HG02870 (cell line): Measurements from ENCODE around the gene EBLN2.
"Not testable (repeated sequence)": the region's sequence is repeated elsewhere in the genome, so short reads cannot be mapped to it uniquely, and the experiment has no call there.

Experiments used
- ATAC-seq: cut with Tn5 transposase; IDR thresholded peaks from one replicate; pipeline ENCODE4 v1.9.1; 2021; ENCODE audit warnings: mild to moderate bottlenecking, moderate library complexity; ENCODE audit not compliant: unreplicated experiment

Gene EBLN2

DNA sequence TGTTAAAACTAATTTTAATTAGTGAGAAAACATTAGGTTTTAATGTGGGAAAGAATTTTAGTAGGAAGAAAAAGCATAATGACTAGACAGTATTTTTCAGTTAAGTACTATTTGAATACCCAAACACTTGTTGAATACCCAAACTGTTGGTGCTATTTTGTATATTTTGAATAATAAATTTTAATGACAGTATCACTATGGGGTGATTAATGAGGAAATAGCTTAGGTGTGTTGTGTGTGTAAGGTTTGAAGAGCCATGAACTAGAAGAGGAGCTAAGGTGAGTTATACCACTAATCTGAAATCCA, 4.7 kb upstream of the EBLN2 start:
- no peak for ATAC-seq

DNA sequence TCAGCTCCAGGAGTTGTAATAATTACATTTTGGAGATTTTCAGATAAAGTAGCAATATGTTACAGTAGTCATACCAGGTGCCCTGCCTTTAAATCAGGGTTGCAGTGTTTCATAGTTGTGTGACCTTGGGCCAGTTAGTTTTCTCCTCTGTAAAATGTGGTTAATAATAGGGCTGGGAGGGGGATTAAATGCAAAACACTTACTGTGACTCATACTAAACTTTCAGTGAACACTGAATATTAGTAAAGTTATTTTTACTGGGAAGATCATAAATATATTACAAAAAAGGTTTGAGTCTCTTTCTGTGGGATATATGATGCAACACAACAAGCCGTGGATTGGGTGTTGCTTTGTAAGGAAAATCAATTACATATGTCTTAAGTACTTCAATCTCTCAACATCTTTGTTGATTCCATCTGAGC, 1.1 kb upstream of the EBLN2 start:
- ATAC-seq = no peak

DNA sequence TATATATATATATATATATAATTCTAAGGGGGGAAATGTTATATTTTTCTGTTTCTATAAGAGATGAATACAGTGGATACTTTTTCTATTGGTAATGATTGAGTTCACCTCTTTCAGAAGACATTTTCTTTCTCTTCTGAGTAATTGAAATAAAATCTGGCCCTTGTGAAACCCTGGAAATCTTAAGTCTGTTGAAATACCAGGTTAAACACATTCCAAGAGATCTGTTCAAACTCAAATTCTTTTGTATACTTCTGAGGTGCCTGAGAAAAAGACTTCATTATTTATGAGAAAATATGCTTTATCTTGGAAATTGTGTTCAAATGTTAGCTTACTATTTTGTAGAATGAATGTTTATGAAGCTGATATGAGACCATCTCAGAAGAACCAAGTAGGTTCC, 4.8 kb downstream of the EBLN2 start:
- ATAC-seq = not testable (repeated sequence)

DNA sequence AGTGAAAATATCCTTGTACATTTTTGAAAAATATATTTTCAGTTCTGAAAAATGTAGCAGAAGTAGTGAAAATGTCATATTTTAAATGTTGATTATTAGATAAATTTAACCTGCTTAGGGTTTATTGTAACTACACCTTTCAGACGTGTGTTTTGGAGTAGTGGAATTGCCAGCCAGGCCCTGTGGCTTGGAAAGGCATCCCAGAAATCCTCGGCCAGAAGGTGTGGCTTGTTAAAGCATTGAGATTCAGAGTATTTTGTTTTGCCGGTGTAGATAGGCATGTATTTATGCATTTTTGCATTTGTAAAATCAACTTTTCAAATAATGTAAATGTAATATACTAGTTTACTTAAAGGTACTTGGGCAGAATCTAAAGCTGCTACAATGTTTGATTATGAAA, 7.0 kb downstream of the EBLN2 start:
- ATAC-seq = no peak

DNA sequence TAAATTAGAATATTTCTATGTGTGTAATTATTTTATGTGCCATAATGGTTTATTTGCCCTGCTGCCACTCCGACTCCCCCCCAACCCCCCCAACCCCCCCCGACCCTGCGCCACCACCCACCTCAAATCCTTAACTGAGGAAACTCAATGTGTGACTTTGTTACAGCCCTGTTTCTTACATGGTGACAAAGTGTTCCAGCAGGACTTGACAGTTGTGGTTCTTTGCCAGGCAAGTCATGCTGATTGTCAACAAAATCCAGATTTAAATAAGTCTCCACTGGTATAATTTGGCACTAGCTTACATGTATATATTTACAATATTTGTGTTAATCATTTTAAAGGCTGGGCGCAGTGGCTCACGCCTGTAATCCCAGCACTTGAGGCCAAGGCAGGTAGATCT, 7.7 kb downstream of the EBLN2 start:
- ATAC-seq = no peak

DNA sequence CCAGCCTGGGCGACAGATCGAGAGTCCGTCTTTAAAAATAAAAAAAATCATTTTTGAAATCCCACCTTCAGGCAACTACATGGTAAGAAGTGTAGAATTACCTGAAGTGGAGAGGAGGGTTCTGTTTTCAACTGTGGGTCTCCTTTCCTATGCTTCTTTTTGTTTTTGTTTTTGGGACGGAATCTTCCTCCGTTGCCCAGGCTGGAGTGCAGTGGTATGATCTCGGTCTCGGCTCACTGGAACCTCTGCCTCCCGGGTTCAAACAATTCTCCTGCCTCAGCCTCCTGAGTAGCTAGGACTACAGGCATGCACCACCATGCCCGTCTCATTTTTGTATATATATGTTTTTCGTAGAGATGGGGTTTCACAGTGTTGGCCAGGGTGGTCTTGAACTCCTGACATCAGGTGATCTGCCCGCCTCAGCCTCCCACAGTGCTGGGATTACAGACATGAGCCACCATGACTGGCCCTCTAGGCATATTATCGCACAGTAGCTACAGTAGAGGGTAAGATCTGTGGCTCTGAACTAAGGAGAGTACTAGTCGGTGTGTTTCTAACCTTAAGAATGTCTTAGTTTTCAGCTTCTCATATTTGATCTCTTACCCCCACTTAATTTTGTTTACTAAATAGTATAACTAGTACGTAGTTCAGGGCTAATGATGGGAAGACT, 8.5 kb downstream of the EBLN2 start:
- no peak for ATAC-seq

DNA sequence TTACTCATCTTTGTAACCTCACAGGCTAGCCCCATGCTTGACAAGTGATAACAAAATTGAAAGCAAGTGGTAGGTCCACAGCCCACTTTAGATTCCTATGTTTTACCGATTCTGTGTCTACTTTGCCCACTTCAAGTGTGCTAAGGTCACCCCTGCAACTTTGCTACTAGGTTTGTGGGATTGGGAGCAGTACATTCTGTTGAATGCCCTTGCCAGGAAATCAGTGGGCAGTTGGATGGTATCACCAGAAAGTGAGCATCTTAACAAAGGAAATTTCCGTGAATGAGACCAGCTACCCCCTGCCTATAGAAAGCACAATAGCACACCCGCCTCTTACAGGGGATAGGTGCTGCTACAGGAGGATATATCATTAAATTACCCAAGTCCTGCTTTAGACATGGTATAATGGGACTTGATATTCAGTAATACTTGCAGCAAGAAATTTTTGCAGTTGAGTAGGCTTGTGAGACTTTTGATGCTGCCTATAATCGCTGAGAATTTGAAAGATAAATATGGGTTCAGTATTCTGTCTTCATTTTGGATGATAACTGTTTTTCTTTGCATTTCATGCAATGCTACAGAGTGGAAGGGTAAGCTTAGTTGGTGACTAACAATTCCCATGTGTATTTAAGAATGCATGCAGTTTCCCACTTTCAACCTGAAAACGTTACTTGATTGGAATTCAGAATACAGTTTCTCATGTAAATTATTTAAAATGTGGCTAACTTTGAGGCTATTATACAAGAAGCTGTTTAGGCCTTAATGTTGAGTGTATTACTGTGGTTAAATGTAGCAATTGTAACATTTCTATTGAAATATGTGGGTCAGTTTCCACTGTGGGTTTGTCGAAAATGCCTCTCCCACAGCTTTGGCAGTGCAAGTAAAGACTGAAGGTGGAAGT, 9.5 kb downstream of the EBLN2 start:
- no peak for ATAC-seq

DNA sequence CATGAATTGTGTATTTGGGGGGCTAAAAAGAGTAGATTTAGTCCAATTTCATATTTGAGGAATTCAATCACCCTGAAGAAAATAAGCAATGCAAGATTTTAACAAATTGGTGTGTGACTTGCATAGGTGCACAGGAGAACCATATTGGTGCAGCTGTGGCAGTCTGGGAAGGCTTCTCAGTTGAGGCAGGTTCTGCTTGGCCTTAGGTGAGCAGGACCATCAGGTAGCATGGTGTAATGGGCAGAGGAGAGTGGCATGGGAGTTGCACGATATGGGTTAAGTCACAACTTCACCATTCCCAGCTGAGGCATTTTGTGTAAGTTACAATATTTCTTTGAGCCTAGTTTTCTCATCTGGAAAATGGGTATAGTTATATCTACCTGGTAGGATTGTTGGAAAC, 10.5 kb downstream of the EBLN2 start:
- no peak for ATAC-seq

DNA sequence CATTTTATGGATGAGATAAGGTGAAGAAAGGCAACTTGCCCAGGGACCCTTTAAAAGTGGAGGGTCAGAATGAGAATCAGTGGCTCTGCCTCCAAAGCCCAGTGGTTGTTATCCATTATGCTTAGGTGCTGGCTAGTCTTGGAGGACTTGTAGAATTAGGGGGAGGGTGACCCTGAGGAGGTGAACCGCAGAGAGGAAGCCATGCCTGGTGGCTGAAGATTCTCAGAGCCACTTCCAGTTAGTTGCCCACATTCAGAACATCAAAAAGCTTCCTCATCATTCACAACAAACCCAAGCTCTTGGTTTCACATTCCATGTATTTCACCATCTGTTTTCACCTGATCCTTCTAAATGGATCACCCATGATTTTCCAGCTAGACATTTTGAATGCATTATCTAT, 11.2 kb downstream of the EBLN2 start:
- ATAC-seq = no peak

DNA sequence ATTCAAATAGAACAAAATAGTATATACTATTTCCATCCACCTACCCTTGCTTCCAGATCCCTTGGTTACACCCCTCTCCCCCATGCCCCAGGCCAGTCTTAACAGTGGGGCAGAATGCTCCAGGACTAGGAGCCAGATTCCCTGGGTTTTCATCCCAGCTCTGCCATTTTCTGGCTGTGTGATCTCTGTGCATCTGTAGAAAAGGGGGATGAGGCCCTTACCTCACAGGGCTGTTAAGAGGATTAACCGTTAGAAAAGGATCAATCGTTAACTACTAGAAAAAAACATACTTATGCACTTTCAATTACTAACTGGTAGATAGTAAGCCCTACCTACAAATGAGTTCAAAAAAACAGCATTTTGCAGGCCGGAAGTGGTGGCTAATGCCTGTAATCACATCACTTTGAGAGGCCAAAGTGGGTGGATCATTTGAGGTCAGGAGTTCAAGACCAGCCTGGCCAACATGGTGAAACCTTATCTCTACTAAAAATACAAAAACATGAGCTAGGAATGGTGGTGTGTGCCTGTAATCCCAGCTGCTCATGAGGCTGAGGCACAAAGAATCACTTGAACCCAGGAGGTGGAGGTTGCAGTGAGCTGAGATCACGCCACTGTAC, 11.7 kb downstream of the EBLN2 start:
- no peak for ATAC-seq

DNA sequence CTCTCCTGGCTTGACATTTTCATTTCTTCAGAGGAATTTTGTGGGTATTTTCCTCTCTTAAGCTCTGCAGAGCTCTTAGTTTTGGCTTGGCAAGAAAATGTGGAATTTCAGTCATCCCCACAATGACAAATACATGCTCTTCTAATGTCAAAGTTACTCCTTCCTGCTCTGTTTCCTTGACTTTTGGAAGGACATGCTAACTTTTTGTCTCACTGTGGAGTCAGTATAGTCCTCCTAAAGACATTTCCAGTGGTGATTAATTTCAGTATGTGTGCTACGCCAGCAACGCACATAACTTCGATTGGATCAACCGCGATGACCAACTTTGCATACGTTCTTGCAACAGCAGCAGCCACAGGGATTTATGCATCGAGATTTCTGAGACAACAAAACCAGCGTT, 13.3 kb downstream of the EBLN2 start:
- ATAC-seq = no peak

DNA sequence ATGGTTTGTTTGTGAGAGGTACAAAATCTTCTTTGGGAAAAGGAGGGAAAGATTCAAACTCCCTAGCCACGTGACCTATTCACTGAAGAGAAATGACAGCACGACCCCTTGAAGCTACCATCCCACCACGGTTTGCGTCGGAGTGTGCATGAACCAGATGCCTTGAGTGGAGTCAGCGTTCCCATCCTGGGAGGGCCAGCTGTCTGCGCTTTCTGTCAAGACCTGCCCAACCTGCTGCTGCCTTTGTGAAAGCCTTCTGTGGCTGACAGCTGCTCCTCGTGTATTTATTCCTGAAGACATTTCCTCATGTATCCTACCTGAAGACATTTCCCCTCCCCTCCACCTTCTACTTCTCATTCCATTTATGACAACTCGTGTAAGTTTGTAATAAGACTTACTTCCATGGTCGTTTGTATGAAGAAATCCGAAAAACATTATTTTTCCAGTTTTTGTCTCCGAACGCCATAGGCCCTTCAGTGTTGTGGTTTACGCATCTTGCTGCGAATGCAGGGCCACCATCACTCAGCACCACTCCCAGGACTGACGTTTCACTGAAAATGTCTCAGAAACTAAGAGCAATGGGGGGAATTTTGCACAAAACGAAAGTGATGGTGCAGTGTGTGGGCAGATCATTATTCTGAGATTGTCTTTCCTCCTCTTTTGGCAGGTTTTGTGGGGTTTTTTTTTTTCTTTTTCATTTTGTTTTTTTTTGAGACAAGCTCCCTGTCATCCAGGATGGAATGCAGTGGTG, 18.9 kb downstream of the EBLN2 start:
- ATAC-seq = peak; percentile 74

DNA sequence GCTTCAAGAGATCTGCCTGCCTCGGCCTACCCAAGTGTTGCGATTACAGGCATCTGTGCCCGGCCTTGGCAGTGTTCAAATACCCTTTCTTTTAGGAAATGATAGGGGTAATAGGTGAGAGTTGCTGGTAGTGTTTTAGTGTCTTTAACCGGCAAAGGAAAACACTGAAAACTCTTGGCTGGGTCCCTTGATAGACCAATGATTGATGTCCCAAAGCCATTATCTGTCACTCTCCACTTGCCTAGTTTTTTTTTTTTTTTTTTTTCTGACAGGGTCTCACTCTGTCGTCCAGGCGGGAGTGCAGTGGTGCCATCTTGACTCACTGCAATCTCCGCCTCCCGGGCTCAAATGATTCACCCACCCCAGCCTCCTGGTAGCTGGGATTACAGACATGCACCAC, 19.7 kb downstream of the EBLN2 start:
- no peak for ATAC-seq

DNA sequence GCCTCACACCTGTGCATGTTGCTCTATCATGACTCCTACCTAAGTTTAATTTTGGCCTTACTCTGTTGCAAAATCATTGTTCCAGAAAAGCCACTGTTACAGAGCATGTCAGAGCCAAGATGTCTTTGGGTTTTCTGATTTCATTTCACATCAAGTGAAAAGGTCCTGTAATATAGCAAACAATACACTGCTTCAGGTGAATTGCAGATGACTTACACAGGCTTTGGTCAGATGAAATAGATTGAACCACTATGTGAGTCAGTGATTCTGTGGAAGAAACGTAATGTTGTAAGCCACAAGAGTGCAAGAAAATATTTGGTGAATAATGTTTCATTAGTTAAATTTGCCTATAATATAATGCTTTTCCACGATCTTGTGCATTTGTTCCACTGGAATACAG, 22.7 kb downstream of the EBLN2 start:
- no peak for ATAC-seq

DNA sequence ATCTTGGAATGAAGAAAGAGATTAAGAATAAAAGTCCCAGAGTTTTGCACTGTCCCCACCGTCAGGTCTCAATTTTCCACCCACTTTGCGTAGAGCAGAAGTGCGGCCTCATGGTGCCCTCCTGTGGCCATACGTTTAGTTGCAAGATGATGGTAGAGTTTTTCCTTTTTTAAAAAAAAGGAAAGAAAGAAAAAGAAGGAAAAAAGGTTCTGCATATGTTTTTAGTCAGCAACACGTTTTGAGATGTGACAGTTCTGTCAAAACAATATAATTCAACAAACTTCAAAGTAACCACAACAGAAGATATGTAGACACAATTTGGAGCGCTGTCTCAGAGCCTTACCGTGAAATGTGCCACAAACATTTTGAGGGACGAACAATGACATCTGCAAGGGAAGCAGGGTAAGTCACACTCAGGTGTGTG, 24.6 kb downstream of the EBLN2 start:
- no peak for ATAC-seq

DNA sequence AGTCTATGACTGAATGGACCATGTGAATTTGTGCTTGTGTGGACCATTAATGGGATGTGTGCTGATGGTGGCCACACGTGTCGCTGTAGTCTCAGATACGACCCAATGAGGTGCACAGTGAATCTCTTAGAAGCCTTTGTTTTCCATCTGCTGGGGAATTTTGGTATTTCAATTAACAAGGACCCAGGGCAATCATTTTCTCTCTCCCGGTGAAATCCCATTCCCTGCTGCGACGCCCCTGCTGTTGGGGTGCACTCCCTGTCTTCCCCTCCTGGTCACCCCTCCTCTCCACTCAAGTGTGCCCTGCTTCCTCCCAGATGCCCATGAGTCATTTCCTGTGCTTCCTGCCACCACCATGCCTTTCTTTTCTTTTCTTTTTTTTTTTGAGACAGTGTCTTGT, 32.7 kb downstream of the EBLN2 start:
- no peak for ATAC-seq

DNA sequence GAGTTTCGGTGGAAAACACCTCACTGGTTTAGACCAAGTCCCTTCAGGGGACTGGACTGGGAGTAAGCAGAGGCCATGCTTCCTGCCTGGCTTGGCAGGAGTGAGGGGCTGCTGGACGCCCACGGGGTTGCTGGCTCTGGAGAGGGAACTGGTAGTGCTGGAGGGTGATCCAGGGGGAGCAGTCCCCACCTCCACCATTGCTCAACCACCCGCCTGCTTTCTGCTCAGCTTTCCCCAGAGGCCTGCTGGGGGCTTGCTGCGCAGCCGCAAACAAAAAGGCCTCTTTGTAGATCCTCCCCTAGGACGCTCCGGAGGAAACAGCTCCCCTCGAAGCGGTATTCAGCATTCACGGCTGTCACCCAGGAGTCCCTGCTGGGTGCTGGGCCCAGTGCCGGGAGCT, 33.5 kb downstream of the EBLN2 start:
- ATAC-seq = no peak

DNA sequence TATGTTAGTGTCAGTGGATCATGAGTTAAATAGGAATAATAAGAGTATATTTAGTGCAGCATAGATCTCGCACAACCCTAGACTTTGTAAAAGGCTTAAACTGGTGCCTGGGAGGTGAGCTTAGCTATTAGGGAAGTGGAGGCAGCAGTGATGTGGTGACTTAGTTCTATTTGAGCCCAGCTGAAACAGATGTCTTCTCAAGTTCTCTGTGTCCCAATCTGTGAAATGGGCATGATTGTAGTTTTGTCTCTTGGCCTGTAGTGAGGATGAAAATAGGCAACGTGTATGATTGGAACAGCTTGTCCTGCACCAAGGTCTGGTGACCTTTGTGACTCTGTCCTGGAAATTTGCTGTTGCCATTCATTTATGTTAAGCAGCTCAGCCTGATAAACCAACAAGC, 34.7 kb downstream of the EBLN2 start:
- ATAC-seq = no peak

DNA sequence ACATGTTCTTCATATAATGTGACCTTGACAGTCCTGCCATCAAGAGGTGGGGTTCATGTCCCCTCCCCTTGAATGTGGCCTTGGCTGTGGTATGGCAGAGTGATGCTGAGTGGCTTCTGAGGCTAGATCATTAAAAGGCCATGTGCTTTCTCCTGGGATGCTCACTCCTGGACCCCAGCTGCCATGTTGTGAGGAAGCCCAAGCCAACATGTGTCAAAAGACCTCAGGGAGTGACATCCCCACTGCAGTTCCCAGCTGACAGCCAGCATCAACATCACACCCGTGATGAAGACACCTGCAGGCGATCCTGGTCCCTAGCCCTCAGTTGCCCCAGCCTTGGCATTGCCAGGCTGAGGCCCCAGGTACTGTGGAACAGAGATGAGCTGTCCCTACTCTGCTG, 36.6 kb downstream of the EBLN2 start:
- ATAC-seq = no peak

DNA sequence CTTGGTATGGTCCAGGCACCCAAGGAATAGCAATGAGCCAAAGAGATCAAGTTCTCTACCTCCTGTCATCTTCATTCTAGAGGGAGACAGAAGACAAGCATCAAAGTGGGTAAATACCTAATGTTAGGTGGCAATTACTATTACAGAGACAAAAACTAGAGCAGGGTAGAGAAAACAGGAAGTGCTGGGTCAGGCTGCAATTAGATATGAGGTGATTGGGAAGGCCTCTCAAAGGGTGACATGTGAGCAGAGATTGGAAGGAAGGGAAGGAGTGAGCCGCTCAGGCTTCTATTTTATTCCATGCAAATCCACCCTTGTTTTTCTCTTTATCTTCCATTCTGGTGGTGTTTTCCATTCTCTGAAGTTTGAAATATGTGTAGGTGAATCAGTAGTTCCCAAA, 37.4 kb downstream of the EBLN2 start:
- ATAC-seq = no peak

DNA sequence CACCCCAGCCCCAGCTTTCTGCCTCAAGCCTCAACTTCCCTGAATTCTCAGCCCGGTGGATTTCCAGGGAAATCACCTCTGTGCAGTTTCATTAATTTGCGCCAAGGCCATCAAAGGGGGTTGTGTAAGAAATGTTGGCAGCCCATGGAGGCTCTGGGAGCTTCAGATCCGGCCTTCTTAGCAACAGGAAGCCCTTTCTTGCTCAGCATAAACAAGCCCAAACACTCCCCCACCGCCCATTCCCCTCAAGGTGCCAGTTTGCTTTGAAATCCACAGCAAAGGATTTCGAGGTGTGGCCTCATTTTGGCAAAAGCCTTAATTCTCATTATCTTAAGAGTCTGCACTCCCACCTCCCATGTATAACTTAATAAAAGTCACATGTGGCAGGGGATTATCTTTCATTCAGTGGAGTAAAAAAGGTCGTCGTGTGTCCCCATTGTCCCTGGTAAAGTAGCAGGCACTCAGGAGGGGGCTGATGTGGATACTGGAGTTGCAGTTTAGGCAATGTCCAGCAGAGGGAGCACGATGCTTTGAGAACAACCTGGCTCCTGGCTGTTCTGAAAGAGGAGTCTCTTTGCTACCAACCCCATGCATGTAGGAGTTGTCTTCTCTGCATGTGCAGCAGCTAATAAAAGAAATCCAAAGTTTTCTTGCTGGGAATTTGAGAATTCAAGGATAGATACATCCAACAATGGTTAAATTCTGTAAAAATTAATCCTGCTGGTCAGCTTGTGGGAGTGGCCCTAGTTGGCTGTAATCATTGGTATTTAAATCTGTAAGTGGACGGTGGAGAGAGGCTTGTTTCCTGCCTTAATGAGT, 39.5 kb downstream of the EBLN2 start:
- peak; percentile 87 for ATAC-seq
